Progenitor cell of endocrine pancreas (in vitro differentiated cells): ENCODE results near the gene AHRR. TPM values are rescaled to one million over a fixed set of nuclear protein-coding genes. Genes with fewer than 3 reads are reported as not detected.

Experiments
- DNase-seq: peaks from one replicate; pipeline ENCODE4 v3.0.0; 2021; ENCODE audit warnings: low spot score; ENCODE audit not compliant: unreplicated experiment
- H3K27ac Mint-ChIP-seq: 2 replicates; pipeline ENCODE4 v1.8.0; 2021; ENCODE audit warnings: mild to moderate bottlenecking, moderate library complexity, mixed read lengths
- H3K27me3 Mint-ChIP-seq: 2 replicates; pipeline ENCODE4 v1.8.0; 2021; ENCODE audit warnings: mixed read lengths
- H3K36me3 Mint-ChIP-seq: 2 replicates; pipeline ENCODE4 v1.8.0; 2022; ENCODE audit warnings: mixed read lengths; ENCODE audit not compliant: insufficient read depth
- H3K4me1 Mint-ChIP-seq: 2 replicates; pipeline ENCODE4 v1.8.0; 2021; ENCODE audit warnings: low read depth, mixed read lengths
- H3K4me3 Mint-ChIP-seq: 2 replicates; pipeline ENCODE4 v1.8.0; 2021; ENCODE audit warnings: low read depth, mild to moderate bottlenecking, moderate library complexity, mixed read lengths
- H3K9me3 Mint-ChIP-seq: 2 replicates; pipeline ENCODE4 v1.8.0; 2021; ENCODE audit warnings: low read depth, mixed read lengths
- total RNA-seq: library from RNA; stranded (reverse); gene quantifications from 2 replicates; pipeline ENCODE4 v1.2.1, GENCODE V29; 2021
- TF ChIP-seq, protein P1 (sequence below): fragments of 200-600 bp; sonication (generic); IDR thresholded peaks from one replicate; pipeline ENCODE4 v1.5.0; 2021; ENCODE audit warnings: antibody characterized with exemption, mild to moderate bottlenecking; ENCODE audit not compliant: unreplicated experiment

The AHRR gene
- total RNA-seq, 1 donor from 2014 or later, result 1.3 TPM

GRCh38 chr5:388266-389196 lies 67.0 kb downstream of the AHRR start:
- TF ChIP-seq, protein P1, sequence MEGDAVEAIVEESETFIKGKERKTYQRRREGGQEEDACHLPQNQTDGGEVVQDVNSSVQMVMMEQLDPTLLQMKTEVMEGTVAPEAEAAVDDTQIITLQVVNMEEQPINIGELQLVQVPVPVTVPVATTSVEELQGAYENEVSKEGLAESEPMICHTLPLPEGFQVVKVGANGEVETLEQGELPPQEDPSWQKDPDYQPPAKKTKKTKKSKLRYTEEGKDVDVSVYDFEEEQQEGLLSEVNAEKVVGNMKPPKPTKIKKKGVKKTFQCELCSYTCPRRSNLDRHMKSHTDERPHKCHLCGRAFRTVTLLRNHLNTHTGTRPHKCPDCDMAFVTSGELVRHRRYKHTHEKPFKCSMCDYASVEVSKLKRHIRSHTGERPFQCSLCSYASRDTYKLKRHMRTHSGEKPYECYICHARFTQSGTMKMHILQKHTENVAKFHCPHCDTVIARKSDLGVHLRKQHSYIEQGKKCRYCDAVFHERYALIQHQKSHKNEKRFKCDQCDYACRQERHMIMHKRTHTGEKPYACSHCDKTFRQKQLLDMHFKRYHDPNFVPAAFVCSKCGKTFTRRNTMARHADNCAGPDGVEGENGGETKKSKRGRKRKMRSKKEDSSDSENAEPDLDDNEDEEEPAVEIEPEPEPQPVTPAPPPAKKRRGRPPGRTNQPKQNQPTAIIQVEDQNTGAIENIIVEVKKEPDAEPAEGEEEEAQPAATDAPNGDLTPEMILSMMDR, result no peak
- H3K27ac Mint-ChIP-seq, result no peak overlapping the region
- peak; percentile 8 for DNase-seq
- H3K9me3 Mint-ChIP-seq, result no peaks in the 10 kb centered on the region
- H3K27me3 Mint-ChIP-seq, result peaks cover 16% of the 10 kb centered on the region
- no peak overlapping the region for H3K4me3 Mint-ChIP-seq
- H3K4me1 Mint-ChIP-seq, result no peaks in the 10 kb centered on the region
- H3K36me3 Mint-ChIP-seq, result no peaks in the 10 kb centered on the region

- H3K4me3 Mint-ChIP-seq, result no peak overlapping the region
- peaks cover 16% of the 10 kb centered on the region for H3K27me3 Mint-ChIP-seq
- H3K9me3 Mint-ChIP-seq, result no peaks in the 10 kb centered on the region
- no peaks in the 10 kb centered on the region for H3K36me3 Mint-ChIP-seq
- H3K4me1 Mint-ChIP-seq, result no peaks in the 10 kb centered on the region
- peak; percentile 5 for DNase-seq
- TF ChIP-seq, protein P1, result no peak
- H3K27ac Mint-ChIP-seq, result no peak overlapping the region
Observed at GRCh38 chr5:389197-389821, 67.8 kb downstream of the AHRR start.

DNA sequence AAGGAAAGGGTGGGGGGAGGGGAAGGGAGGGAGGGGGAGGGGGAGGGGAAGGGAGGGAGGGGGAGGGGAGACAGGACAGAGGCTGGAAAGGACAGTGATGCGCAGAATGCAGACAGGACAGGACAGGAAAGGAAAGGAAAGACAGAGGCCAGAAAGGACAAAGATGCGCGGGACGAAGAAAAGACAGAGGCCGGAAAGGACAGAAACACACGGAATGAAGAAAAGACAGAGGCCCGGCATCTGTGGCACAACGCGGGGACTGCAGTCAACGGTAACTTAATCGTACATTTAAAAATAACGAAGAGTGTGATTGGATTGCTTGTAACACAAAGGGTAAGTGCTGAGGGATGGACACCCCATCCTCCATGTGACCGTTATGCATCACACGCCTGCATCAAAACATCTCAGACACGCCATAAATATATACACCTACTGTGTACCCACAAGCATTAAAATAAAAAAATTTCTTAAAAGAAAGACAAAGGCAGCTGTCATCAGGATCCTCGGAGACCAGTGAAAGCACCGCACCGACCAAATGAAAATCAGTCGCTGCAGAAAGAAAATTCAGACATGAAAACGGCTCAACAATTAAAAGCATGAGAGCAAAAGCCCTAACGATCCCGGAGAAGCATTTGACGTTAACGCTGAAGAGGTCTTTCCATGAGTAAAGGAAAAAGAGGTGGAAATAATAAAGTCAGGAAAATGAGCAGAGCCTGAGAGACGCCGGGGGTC lies 68.5 kb downstream of the AHRR start:
- H3K4me3 Mint-ChIP-seq, result no peak overlapping the region
- H3K27me3 Mint-ChIP-seq, result peaks cover 16% of the 10 kb centered on the region
- no peaks in the 10 kb centered on the region for H3K9me3 Mint-ChIP-seq
- H3K27ac Mint-ChIP-seq, result no peak overlapping the region
- H3K4me1 Mint-ChIP-seq, result no peaks in the 10 kb centered on the region
- no peaks in the 10 kb centered on the region for H3K36me3 Mint-ChIP-seq
- DNase-seq, result peak; percentile 1
- TF ChIP-seq, protein P1, result no peak

DNA sequence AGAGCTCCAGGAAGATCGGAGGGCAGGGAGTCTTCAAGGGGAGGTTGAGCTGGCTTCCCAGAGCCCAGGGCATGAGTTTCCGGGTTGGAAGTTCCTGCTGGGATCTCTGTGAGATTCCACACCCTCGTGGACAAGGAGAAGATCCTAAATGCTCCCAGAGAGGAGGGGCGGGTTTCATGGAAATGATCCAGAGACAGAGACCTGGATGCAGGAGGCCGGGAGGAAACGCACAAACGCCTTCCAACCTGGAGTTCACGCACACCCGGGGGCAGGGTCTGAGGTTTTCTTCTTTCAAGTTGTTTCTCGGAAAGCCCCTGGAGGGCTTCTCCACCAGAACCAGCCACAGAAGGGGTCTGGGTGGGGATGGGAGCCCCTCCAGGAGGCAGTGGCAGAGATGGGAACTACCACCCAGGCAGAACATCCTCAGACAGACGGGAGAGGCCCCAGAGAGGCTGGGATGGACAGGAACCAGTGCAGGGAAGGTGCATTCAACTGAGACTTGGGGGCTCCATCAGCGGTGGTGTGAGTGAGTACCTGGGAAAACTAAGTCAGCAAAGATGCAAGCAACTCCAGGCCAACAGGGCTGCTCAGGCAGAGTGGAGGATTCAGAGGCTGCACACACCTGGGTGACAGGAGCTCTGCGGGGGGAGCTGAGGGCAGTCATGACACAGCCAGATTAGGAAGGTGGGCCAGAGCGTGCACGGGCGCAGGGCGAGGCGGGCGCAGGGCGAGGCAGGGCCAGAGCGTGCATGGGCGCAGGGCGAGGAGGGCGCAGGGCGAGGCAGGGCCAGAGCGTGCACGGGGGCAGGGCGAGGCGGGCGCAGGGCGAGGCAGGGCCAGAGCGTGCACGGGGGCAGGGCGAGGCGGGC lies 69.3 kb downstream of the AHRR start:
- TF ChIP-seq, protein P1, result no peak
- H3K4me3 Mint-ChIP-seq, result no peak overlapping the region
- no peaks in the 10 kb centered on the region for H3K4me1 Mint-ChIP-seq
- H3K27me3 Mint-ChIP-seq, result peaks cover 16% of the 10 kb centered on the region
- peak; percentile 3 for DNase-seq
- no peak overlapping the region for H3K27ac Mint-ChIP-seq
- H3K9me3 Mint-ChIP-seq, result no peaks in the 10 kb centered on the region
- H3K36me3 Mint-ChIP-seq, result no peaks in the 10 kb centered on the region
